Adrenal gland (tissue), 12 donors: ENCODE data around the gene PHLDA1. TPM values are rescaled to one million over a fixed set of nuclear protein-coding genes. Genes with fewer than 3 reads are reported as not detected.
A peak's percentile ranks its signal among the peaks of the same experiment; 100 is the strongest.

Experiments used
- DNase-seq, 7 donors: peaks; one replicate each; pipeline ENCODE4 v3.0.0-alpha.2; 2019 to 2020
- H3K27ac ChIP-seq, 5 donors: fragments of 200-600 bp; sonication (generic) in 4 of 5; 1 replicate in 3 of 5; 2 replicates in 2 of 5; pipeline versions ENCODE4 v1.5.1 to v1.8.0; 2016 to 2020; ENCODE audit warnings: mild to moderate bottlenecking in 1 of 5
- H3K27me3 ChIP-seq: fragments of 200-600 bp; 2 replicates; pipeline ENCODE4 v1.8.0; 2021
- H3K36me3 ChIP-seq, 2 donors: fragments of 200-600 bp; replicated peaks in 1 of 2; 1 replicate in 1 of 2; 2 replicates in 1 of 2; pipeline versions ENCODE4 v1.5.1 to v1.8.0; 2018 to 2022
- H3K4me1 ChIP-seq, 2 donors: fragments of 200-600 bp; replicated peaks in 1 of 2; 1 replicate in 1 of 2; 2 replicates in 1 of 2; pipeline versions ENCODE4 v1.5.1 to v1.8.0; 2018 to 2021
- H3K4me3 ChIP-seq, 4 donors: fragments of 200-600 bp; sonication (generic) in 3 of 4; one replicate each; pipeline ENCODE4 v1.5.1; 2016 to 2018
- H3K9me3 ChIP-seq, 3 donors: fragments of 200-600 bp; sonication (generic) in 1 of 3; replicated peaks in 1 of 3; 1 replicate in 2 of 3; 2 replicates in 1 of 3; pipeline versions ENCODE4 v1.5.1 to v1.8.0; 2016 to 2021
- POLR2A ChIP-seq, 2 donors: fragments of 450-650 bp; IDR thresholded peaks; one replicate each; pipeline ENCODE4 v1.6.1; 2017; ENCODE audit warnings: antibody characterized with exemption in 2 of 2, mild to moderate bottlenecking in 2 of 2, moderate library complexity in 1 of 2
- WGBS, 4 donors: extraction: QIAGEN DNeasy Blood & Tissue Kit in 2 of 4; methylation state at CpG; one replicate each; pipeline versions ENCODE4 v1.1.5 to v1.1.7; 2013 to 2017; 5-methylcytosine and 5-hydroxymethylcytosine counted together
- intact Hi-C, 2 donors: fragments of 100-400 bp; cut with DNase I; formaldehyde crosslinking; loops; one replicate each; pipeline versions ENCODE4 v1.14.1 to v1.15.0; 2022 to 2023
- polyA plus RNA-seq, 3 donors: library from polyadenylated mRNA; stranded (reverse); fragments of 200-250 nt in 2 of 3; fragments of 350-450 nt in 1 of 3; fragmentation: Illumina TruSeq in 1 of 3; extraction: RNeasy Lipid Tissue Mini Kit (QIAGEN cat#74804) in 1 of 3; gene quantifications; one replicate each; pipeline ENCODE4 v1.2.3, GENCODE V29; 2013 to 2014
- total RNA-seq, 9 donors: library from RNA; depleted of rRNA in 4 of 9; stranded (reverse); fragments of >200 nt in 4 of 9; fragments of 120-200 nt in 1 of 9; fragmentation: NEBNext Ultra II Directional in 1 of 9; extraction: Animal tissue kit (Norgen Biotek cat#: 25700) in 1 of 9; gene quantifications; one replicate each; pipeline versions ENCODE4 v1.1.0 to v1.2.4, GENCODE V29; 2013 to 2023
- TF ChIP-seq, protein P1 (sequence below), 6 experiments: fragments of 450-650 bp in 4 of 6; fragments of 200-600 bp in 2 of 6; sonication (generic) in 1 of 6; IDR thresholded peaks; 1 replicate in 5 of 6; 2 replicates in 1 of 6; pipeline versions ENCODE4 v1.5.1 to v1.8.0; 2016 to 2021; ENCODE audit warnings: antibody characterized with exemption in 6 of 6, mild to moderate bottlenecking in 2 of 6, moderate library complexity in 1 of 6
- donor health status: healthy with polysubstance abuse.
- donor health status: Bipolar disorder and iron deficiency.
- donor health status: DM: yes; HTN: yes; CAD: no.
- donor health status: DM: no; HTN: no; CAD: no.
- donor health status: DM: no; HTN: no; CAD: no.
- donor health status: DM: yes; HTN: yes; CAD: no.

The PHLDA1 gene
- total and polyA plus RNA-seq, 12 donors = 12.2 to 49.3 (median 25.1) TPM

DNA sequence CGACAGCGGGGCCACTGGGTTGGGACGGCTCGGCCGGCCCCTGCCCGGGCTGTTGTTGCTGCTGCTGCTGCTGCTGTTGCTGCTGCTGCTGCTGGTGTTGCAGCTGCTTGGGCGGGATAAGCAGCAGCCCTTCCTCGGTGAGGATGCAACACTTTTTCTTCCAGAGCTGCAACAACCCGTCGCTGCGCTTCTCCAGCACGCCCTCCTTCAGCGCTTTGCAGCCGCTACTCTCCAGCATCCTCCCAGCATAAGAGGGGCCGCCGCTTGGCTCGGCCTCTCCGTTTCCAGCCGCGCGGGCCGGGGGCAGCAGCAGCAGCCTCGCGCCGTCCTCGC, 529 bp downstream of the PHLDA1 start:
- Histone ChIP-seq H3K4me1 (peaks cover 17 to 38% of the 10 kb centered on the region in 2 donors), H3K27ac (peak overlapping the region; percentile 27 to 96 (median 93)), H3K4me3 (peak overlapping the region; percentile 56 to 72 (median 70)), H3K9me3 (no peaks in the 10 kb centered on the region), H3K27me3 (no peaks in the 10 kb centered on the region), H3K36me3 (no peaks in the 10 kb centered on the region)
- TF ChIP-seq, protein P1, sequence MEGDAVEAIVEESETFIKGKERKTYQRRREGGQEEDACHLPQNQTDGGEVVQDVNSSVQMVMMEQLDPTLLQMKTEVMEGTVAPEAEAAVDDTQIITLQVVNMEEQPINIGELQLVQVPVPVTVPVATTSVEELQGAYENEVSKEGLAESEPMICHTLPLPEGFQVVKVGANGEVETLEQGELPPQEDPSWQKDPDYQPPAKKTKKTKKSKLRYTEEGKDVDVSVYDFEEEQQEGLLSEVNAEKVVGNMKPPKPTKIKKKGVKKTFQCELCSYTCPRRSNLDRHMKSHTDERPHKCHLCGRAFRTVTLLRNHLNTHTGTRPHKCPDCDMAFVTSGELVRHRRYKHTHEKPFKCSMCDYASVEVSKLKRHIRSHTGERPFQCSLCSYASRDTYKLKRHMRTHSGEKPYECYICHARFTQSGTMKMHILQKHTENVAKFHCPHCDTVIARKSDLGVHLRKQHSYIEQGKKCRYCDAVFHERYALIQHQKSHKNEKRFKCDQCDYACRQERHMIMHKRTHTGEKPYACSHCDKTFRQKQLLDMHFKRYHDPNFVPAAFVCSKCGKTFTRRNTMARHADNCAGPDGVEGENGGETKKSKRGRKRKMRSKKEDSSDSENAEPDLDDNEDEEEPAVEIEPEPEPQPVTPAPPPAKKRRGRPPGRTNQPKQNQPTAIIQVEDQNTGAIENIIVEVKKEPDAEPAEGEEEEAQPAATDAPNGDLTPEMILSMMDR (IDR thresholded peaks at IDR 0.05) = no peak
- TF ChIP-seq POLR2A (IDR thresholded peaks at IDR 0.05) = no peak
- 0 to 1% (median 0%) methylated on average over 21 to 26 of the region's 26 CpGs; no CpG with 5 or more reads in 1 of the 4 donors for WGBS, 4 donors
- DNase-seq = no peak
- intact Hi-C loops = loop anchor here (5.0 to 10.0 kb wide), 2 partner anchors 209 to 506 kb away; no protein-coding TSS in a partner anchor

- intact Hi-C loops = loop anchor here (5.0 to 10.0 kb wide), 2 partner anchors 208 to 506 kb away; no protein-coding TSS in a partner anchor
- Histone ChIP-seq H3K4me1 (peaks cover 17 to 42% of the 10 kb centered on the region in 2 donors), H3K36me3 (no peaks in the 10 kb centered on the region), H3K27me3 (no peaks in the 10 kb centered on the region), H3K4me3 (peak overlapping the region; percentile 56 to 72 (median 70)), H3K27ac (peak overlapping the region; percentile 27 to 96 (median 93)), H3K9me3 (no peaks in the 10 kb centered on the region)
- DNase-seq = peak; percentile 43 to 75 (median 50)
- WGBS, 4 donors = 0 to 2% (median 1%) methylated on average over 18 to 40 of the region's 40 CpGs
- TF ChIP-seq, protein P1 (IDR thresholded peaks at IDR 0.05) = no peak
- no peak for TF ChIP-seq POLR2A (IDR thresholded peaks at IDR 0.05)
Measured at GRCh38 chr12:76030341-76031080, 1.1 kb downstream of the PHLDA1 start.

GRCh38 chr12:76029982-76030340, 1.6 kb downstream of the PHLDA1 start:
- Histone ChIP-seq H3K4me1 (peaks cover 17 to 42% of the 10 kb centered on the region in 2 donors), H3K4me3 (peak overlapping the region; percentile 7 to 72 (median 70)), H3K9me3 (no peaks in the 10 kb centered on the region), H3K36me3 (no peaks in the 10 kb centered on the region), H3K27me3 (no peaks in the 10 kb centered on the region), H3K27ac (peak overlapping the region in 4 of 5 donors; percentile 89 to 96 (median 94))
- WGBS, 4 donors = 0 to 3% (median 1%) methylated on average over 8 to 22 of the region's 22 CpGs
- DNase-seq = peak in 4 of 7 donors; percentile 15 to 36 (median 31)
- intact Hi-C loops = loop anchor here (5.0 to 10.0 kb wide), 2 partner anchors 208 to 505 kb away; no protein-coding TSS in a partner anchor
- peak in 1 of 2 donors; percentile 40 for TF ChIP-seq POLR2A (IDR thresholded peaks at IDR 0.05)
- TF ChIP-seq, protein P1 (IDR thresholded peaks at IDR 0.05) = no peak

DNA sequence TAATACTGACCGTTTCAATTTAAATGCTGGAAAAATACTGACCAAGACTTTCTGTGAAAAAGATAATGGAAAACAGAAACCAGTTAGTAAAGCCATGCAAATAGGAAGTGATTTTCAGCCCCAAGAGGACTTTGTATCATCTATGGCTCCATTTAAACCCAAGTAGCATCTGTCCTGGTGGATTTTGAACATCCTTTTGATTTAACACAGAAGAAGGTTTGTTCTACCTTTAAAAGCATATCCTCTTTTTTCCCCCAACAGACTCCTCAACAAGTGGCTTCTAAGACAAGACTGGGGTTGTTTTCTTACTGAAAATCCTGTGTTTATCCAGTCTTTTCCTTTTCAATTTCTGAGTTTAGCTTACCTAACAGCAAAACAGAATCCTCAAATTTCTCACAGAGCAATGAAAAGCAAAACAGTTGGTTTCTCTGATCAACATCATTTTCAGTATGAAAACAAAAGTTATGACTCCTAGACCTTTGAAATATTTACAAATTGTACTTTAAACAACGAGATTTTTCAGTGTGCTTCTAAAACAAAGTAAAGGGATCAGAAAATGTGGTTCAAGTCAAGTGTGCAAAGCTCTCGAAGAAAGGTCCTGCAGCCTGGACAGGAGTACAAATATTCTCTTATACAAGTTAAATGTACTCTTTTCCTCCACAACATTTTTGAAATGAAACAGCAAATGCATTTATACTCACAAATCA, 2.9 kb downstream of the PHLDA1 start:
- intact Hi-C loops = no loop called here

More for the DNA sequence above, 2.9 kb downstream of the PHLDA1 start:
- Histone ChIP-seq H3K27me3 (no peaks in the 10 kb centered on the region), H3K4me3 (peak overlapping the region in 2 of 4 donors; percentile 69 to 72), H3K27ac (peak overlapping the region in 3 of 5 donors; percentile 63 to 96 (median 93)), H3K9me3 (no peaks in the 10 kb centered on the region), H3K36me3 (no peaks in the 10 kb centered on the region), H3K4me1 (peaks cover 11 to 41% of the 10 kb centered on the region in 2 donors)
- DNase-seq = no peak
- WGBS, 4 donors = 23 to 33% (median 28%) methylated on average over 3 of the region's 3 CpGs
- TF ChIP-seq, protein P1 (IDR thresholded peaks at IDR 0.05) = no peak
- no peak for TF ChIP-seq POLR2A (IDR thresholded peaks at IDR 0.05)
